HG03045 (cell line): ENCODE data around the gene DNAAF5.

Experiments
- ATAC-seq: cut with Tn5 transposase; IDR thresholded peaks from one replicate; pipeline ENCODE4 v1.9.1; 2021; ENCODE audit warnings: mild to moderate bottlenecking, moderate library complexity; ENCODE audit not compliant: unreplicated experiment

DNAAF5 gene

GRCh38 chr7:831596-832166 is 105.2 kb downstream of the DNAAF5 start:
- ATAC-seq = no peak

GRCh38 chr7:832167-832967 is 105.9 kb downstream of the DNAAF5 start, which contains the start of gene SUN1:
Gene SUN1, plus strand, starts transcription at chr7:832476. Its CDS starts 49 bp downstream, at chr7:832525.
- ATAC-seq = no peak

- no peak for ATAC-seq
Observed at GRCh38 chr7:832968-833424, 106.5 kb downstream of the DNAAF5 start.

- no peak for ATAC-seq
Observed at GRCh38 chr7:833601-834258, 107.2 kb downstream of the DNAAF5 start.

GRCh38 chr7:834277-834676 is 107.8 kb downstream of the DNAAF5 start:
- ATAC-seq = no peak

GRCh38 chr7:835021-835420 is 108.5 kb downstream of the DNAAF5 start:
- no peak for ATAC-seq

GRCh38 chr7:835485-836401 is 109.2 kb downstream of the DNAAF5 start:
- ATAC-seq = no peak
